ENCODE data around the gene MUC13. TPM values are rescaled to one million over a fixed set of nuclear protein-coding genes. Genes with fewer than 3 reads are reported as not detected.

MUC13 gene
- total RNA-seq, 1 experiment from 2014 or later = not detected

GRCh38 chr3:124887177-124887931 lies 47.2 kb downstream of the MUC13 start, which contains the start of gene ITGB5:
Gene ITGB5 (minus strand): TSS chr3:124887365. CDS start chr3:124887000, 365 bp downstream.
- H3K27ac Mint-ChIP-seq = peak within 1 kb of the TSS; percentile 63 to 99 (median 93); a peak in 6 of 7 replicates
- Histone ChIP-seq H3K27ac (ENCODE audit: insufficient read length, low read depth, low read length) (peak within 1 kb of the TSS; percentile 93), H4K5ac (ENCODE audit: insufficient read length, low read depth, low read length) (no peak within 1 kb of the TSS), H2AFZ (ENCODE audit: low read length) (no peak within 1 kb of the TSS), H3K56ac (ENCODE audit: insufficient read length, low read depth, low read length) (peak within 1 kb of the TSS; percentile 30), H3K14ac (ENCODE audit: insufficient read depth, low read length) (peak within 1 kb of the TSS; percentile 88), H3K9ac (ENCODE audit: extremely low read depth, insufficient read length, low read length) (peak within 1 kb of the TSS; percentile 68), H3K79me2 (ENCODE audit: insufficient read depth, low read length) (peaks cover 14% of the 10 kb centered on the region; the same call in 1 of the 2 replicates), H3K4ac (ENCODE audit: low read depth, low read length) (no peak within 1 kb of the TSS), H4K20me1 (ENCODE audit: control insufficient read depth, insufficient read depth, insufficient read length) (no peaks in the 10 kb centered on the region), H3K27me3 (ENCODE audit: insufficient read depth, low read length) (no peaks in the 10 kb centered on the region), H2BK12ac (ENCODE audit: insufficient read length, low read depth, low read length) (no peak within 1 kb of the TSS), H4K91ac (ENCODE audit: insufficient read length, low read depth, low read length) (no peak within 1 kb of the TSS), H3K9me3 (ENCODE audit: control insufficient read depth, low read depth, low read length) (no peaks in the 10 kb centered on the region), H2BK120ac (ENCODE audit: low read depth, low read length, poor library complexity, severe bottlenecking) (no peak within 1 kb of the TSS), H4K8ac (replicated peaks; ENCODE audit: insufficient read length, low read depth, low read length) (no peak within 1 kb of the TSS), H2AK5ac (ENCODE audit: insufficient read length, low read length) (no peak within 1 kb of the TSS), H3K23ac (ENCODE audit: insufficient read length, low read depth, low read length) (no peak within 1 kb of the TSS), H2BK5ac (ENCODE audit: insufficient read length, low read length) (no peak within 1 kb of the TSS), H3K79me1 (ENCODE audit: insufficient read depth, low read depth, low read length, poor library complexity, severe bottlenecking) (peaks cover 3% of the 10 kb centered on the region), H3K23me2 (ENCODE audit: insufficient read length, low read depth, low read length, poor library complexity, severe bottlenecking) (peaks cover 14% of the 10 kb centered on the region), H3T11ph (ENCODE audit: low read length) (no peak within 1 kb of the TSS), H2BK15ac (ENCODE audit: low read depth, low read length) (no peak within 1 kb of the TSS; the same call in 1 of the 2 replicates), H3K18ac (ENCODE audit: insufficient read length, low read depth, low read length) (peak within 1 kb of the TSS; percentile 84), H3K4me1 (ENCODE audit: insufficient read depth, low read length) (peaks cover 20% of the 10 kb centered on the region), H2BK20ac (ENCODE audit: low read depth, low read length, poor library complexity, severe bottlenecking) (no peak within 1 kb of the TSS), H3K4me2 (ENCODE audit: insufficient read depth, insufficient read length, low read length) (peak within 1 kb of the TSS; percentile 73)
- peak within 1 kb of the TSS; percentile 87 to 90 for H3K4me3 Mint-ChIP-seq
- peaks cover 5 to 11% (median 10%) of the 10 kb centered on the region in 3 experiments; a peak in 6 of 7 replicates for H3K36me3 Mint-ChIP-seq (ENCODE audit: insufficient read depth in 1 of 3, low read depth in 3 of 3)
- H3K4me1 Mint-ChIP-seq = peaks cover 62 to 66% of the 10 kb centered on the region in 2 experiments
- H3K27me3 Mint-ChIP-seq (ENCODE audit: low read depth) = no peaks in the 10 kb centered on the region; the same call in 1 of the 2 replicates
- peak; percentile 67 for DNase-seq
- H3K9me3 Mint-ChIP-seq = no peaks in the 10 kb centered on the region; a peak in 1 of 5 replicates
- no peak for TF ChIP-seq CTCF (conservative IDR thresholded peaks at IDR 0.05)
- no CpG with 5 or more reads among the region's 78 CpGs for WGBS (ENCODE audit: extremely low coverage, insufficient read length, low lambda C conversion rate)
